ENCODE data around the gene SGCA. TPM values are rescaled to one million over a fixed set of nuclear protein-coding genes. Genes with fewer than 3 reads are reported as not detected.
A peak's percentile ranks its signal among the peaks of the same experiment; 100 is the strongest.

Gene SGCA
- total and polyA plus RNA-seq, 8 donors = 3.2 to 18.5 (median 5.6) TPM

GRCh38 chr17:50184611-50185398 lies 19.0 kb downstream of the SGCA start:
- Histone ChIP-seq H3K4me3 (no peak overlapping the region), H3K27me3 (no peaks in the 10 kb centered on the region), H3K27ac (peak overlapping the region in 1 of 2 donors; percentile 70), H3K36me3 (peaks cover 0 to 42% of the 10 kb centered on the region in 2 donors), H3K4me1 (peaks cover 0 to 21% of the 10 kb centered on the region in 2 donors), H3K9me3 (no peaks in the 10 kb centered on the region)
- intact Hi-C loops (cut with DNase I) = no loop called here
- TF ChIP-seq, protein P1, sequence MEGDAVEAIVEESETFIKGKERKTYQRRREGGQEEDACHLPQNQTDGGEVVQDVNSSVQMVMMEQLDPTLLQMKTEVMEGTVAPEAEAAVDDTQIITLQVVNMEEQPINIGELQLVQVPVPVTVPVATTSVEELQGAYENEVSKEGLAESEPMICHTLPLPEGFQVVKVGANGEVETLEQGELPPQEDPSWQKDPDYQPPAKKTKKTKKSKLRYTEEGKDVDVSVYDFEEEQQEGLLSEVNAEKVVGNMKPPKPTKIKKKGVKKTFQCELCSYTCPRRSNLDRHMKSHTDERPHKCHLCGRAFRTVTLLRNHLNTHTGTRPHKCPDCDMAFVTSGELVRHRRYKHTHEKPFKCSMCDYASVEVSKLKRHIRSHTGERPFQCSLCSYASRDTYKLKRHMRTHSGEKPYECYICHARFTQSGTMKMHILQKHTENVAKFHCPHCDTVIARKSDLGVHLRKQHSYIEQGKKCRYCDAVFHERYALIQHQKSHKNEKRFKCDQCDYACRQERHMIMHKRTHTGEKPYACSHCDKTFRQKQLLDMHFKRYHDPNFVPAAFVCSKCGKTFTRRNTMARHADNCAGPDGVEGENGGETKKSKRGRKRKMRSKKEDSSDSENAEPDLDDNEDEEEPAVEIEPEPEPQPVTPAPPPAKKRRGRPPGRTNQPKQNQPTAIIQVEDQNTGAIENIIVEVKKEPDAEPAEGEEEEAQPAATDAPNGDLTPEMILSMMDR (IDR thresholded peaks at IDR 0.05) = no peak
- DNase-seq = peak in 1 of 4 donors; percentile 81
- ATAC-seq = peak; percentile 5

DNA sequence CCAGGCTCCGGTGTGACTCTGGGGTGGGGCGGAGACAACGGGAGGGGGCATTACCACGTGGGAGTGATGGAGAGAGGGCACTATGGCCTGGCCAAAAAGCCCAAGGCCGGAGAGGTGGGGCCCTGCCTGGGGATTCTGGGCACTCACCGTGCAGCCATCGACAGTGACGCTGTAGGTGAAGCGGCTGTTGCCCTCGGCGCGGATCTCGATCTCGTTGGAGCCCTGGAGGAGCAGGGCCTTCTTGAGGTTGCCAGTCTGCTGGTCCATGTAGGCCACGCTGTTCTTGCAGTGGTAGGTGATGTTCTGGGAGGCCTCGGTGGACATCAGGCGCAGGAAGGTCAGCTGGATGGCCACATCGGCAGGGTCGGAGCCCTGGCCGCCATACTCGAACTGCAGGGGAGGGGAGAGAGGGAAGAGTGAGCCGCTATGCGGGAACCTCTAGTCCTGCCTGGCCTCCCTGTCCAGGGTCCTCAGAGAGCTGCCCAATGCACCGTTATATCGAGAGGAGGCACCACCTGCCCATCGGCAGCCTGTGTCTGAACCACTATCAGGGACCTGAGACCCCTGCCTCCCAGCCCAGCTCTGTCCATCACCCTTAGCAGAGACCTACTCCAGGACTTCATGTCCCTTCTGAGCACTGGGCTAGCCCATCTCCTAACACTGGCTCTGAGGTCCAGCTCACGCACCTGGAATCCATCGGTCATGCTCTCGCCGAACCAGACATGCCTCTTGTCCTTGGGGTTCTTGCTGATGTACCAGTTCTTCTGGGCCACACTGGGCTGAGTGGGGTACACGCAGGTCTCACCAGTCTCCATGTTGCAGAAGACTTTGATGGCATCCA lies 20.0 kb downstream of the SGCA start:
- peaks cover 0 to 21% of the 10 kb centered on the region in 2 donors for H3K4me1 ChIP-seq
- DNase-seq (peak in 1 of 4 donors; percentile 64), ATAC-seq (no peak)
- no peaks in the 10 kb centered on the region for H3K9me3 ChIP-seq
- peaks cover 0 to 50% of the 10 kb centered on the region in 2 donors for H3K36me3 ChIP-seq
- no peaks in the 10 kb centered on the region for H3K27me3 ChIP-seq
- intact Hi-C loops (cut with DNase I) = no loop called here
- TF ChIP-seq, protein P1 (IDR thresholded peaks at IDR 0.05) = no peak
- H3K4me3 ChIP-seq = no peak overlapping the region
- peak overlapping the region in 1 of 2 donors; percentile 59 for H3K27ac ChIP-seq

GRCh38 chr17:50186661-50187393 lies 21.0 kb downstream of the SGCA start:
- TF ChIP-seq, protein P1 (IDR thresholded peaks at IDR 0.05) = no peak
- ATAC-seq (peak; percentile 2), DNase-seq (peak in 1 of 4 donors; percentile 70)
- H3K36me3 ChIP-seq = peaks cover 0 to 59% of the 10 kb centered on the region in 2 donors
- H3K4me1 ChIP-seq = peaks cover 0 to 21% of the 10 kb centered on the region in 2 donors
- no peaks in the 10 kb centered on the region for H3K27me3 ChIP-seq
- intact Hi-C loops (cut with DNase I) = no loop called here
- H3K9me3 ChIP-seq = no peaks in the 10 kb centered on the region
- H3K4me3 ChIP-seq = no peak overlapping the region
- peak overlapping the region in 1 of 2 donors; percentile 59 for H3K27ac ChIP-seq

GRCh38 chr17:50187394-50187725 lies 21.6 kb downstream of the SGCA start:
- ATAC-seq (no peak), DNase-seq (no peak)
- H3K4me1 ChIP-seq = peaks cover 0 to 21% of the 10 kb centered on the region in 2 donors
- TF ChIP-seq, protein P1 (IDR thresholded peaks at IDR 0.05) = no peak
- peak overlapping the region in 1 of 2 donors; percentile 59 for H3K27ac ChIP-seq
- no peaks in the 10 kb centered on the region for H3K9me3 ChIP-seq
- peaks cover 0 to 63% of the 10 kb centered on the region in 2 donors for H3K36me3 ChIP-seq
- H3K27me3 ChIP-seq = no peaks in the 10 kb centered on the region
- no peak overlapping the region for H3K4me3 ChIP-seq
- intact Hi-C loops (cut with DNase I) = no loop called here

Measured in left lung (tissue), 10 donors.